GM23338 (cell line): ENCODE data around the gene PANK1. TPM values are rescaled to one million over a fixed set of nuclear protein-coding genes. Genes with fewer than 3 reads are reported as not detected.

Experiments
- ATAC-seq: fragments of 200-7000 bp; cut with Tn5 transposase; 3 replicates; pipeline ENCODE4 v1.9.1; 2020
- DNase-seq: peaks from one replicate; pipeline ENCODE4 v3.0.0-alpha.2; 2015; ENCODE audit warnings: low spot score
- H2AFZ ChIP-seq: fragments of 200-600 bp; sonication (generic); 2 replicates; pipeline ENCODE4 v1.8.0; 2016; ENCODE audit warnings: antibody characterized with exemption, mild to moderate bottlenecking, moderate library complexity
- H3F3A ChIP-seq: fragments of 200-600 bp; sonication (generic); replicated peaks from 2 replicates; pipeline ENCODE4 v1.8.0; 2017; ENCODE audit warnings: antibody characterized with exemption, mixed run types, low read depth
- H3K27ac ChIP-seq: fragments of 200-600 bp; sonication (generic); 2 replicates; pipeline ENCODE4 v1.6.1; 2016; ENCODE audit warnings: low read depth
- H3K27me3 ChIP-seq: fragments of 200-600 bp; sonication (generic); 2 replicates; pipeline ENCODE4 v1.8.0; 2016; ENCODE audit warnings: mild to moderate bottlenecking, mixed run types, moderate library complexity; ENCODE audit not compliant: insufficient read depth
- H3K36me3 ChIP-seq: fragments of 200-600 bp; sonication (generic); 2 replicates; pipeline ENCODE4 v1.8.0; 2016; ENCODE audit warnings: mild to moderate bottlenecking; ENCODE audit not compliant: insufficient read depth
- H3K4me1 ChIP-seq: fragments of 200-600 bp; sonication (generic); 2 replicates; pipeline ENCODE4 v1.8.0; 2016; ENCODE audit warnings: mild to moderate bottlenecking, moderate library complexity; ENCODE audit not compliant: insufficient read depth
- H3K4me2 ChIP-seq: fragments of 200-600 bp; sonication (generic); 2 replicates; pipeline ENCODE4 v1.7.1; 2017; ENCODE audit warnings: mixed run types
- H3K4me3 ChIP-seq: fragments of 200-600 bp; sonication (generic); 2 replicates; pipeline ENCODE4 v1.6.1; 2016; ENCODE audit warnings: mixed run types
- H3K79me2 ChIP-seq: fragments of 200-600 bp; sonication (generic); replicated peaks from 2 replicates; pipeline ENCODE4 v1.8.0; 2017; ENCODE audit warnings: mild to moderate bottlenecking; ENCODE audit not compliant: insufficient read depth
- H3K9me2 ChIP-seq: fragments of 200-600 bp; sonication (generic); 2 replicates; pipeline ENCODE4 v1.8.0; 2017; ENCODE audit not compliant: insufficient read depth
- H4K20me1 ChIP-seq: fragments of 200-600 bp; sonication (generic); replicated peaks from 2 replicates; pipeline ENCODE4 v1.8.0; 2017; ENCODE audit warnings: mild to moderate bottlenecking; ENCODE audit not compliant: insufficient read depth
- H3K27ac Mint-ChIP-seq: 2 replicates; pipeline ENCODE4 v1.8.0; 2020; ENCODE audit warnings: inconsistent platforms, mild to moderate bottlenecking, moderate library complexity, mixed read lengths
- H3K27me3 Mint-ChIP-seq: 3 replicates; pipeline ENCODE4 v1.8.0; 2022; ENCODE audit warnings: low read depth, mild to moderate bottlenecking, moderate library complexity, mixed read lengths, inconsistent platforms; ENCODE audit not compliant: insufficient read depth, poor library complexity
- H3K36me3 Mint-ChIP-seq: 3 replicates; pipeline ENCODE4 v1.8.0; 2021; ENCODE audit warnings: low read depth, mild to moderate bottlenecking, inconsistent platforms, moderate library complexity, mixed read lengths
- H3K4me1 Mint-ChIP-seq: 3 replicates; pipeline ENCODE4 v1.8.0; 2020; ENCODE audit warnings: mild to moderate bottlenecking, inconsistent platforms, mixed read lengths
- H3K4me3 Mint-ChIP-seq: 3 replicates; pipeline ENCODE4 v1.8.0; 2021; ENCODE audit warnings: moderate library complexity, mild to moderate bottlenecking, inconsistent platforms, mixed read lengths
- H3K9me3 Mint-ChIP-seq: 3 replicates; pipeline ENCODE4 v1.8.0; 2020; ENCODE audit warnings: moderate library complexity, mild to moderate bottlenecking, inconsistent platforms, mixed read lengths
- CREB1 ChIP-seq: fragments of 250-450 bp; sonication (Bioruptor Pico); IDR thresholded peaks from 2 replicates; pipeline ENCODE4 v1.5.0; 2020; ENCODE audit warnings: low read depth, mild to moderate bottlenecking, moderate library complexity
- EZH2 ChIP-seq: fragments of 200-600 bp; sonication (generic); IDR thresholded peaks from one replicate; pipeline ENCODE4 v1.8.0; 2017; ENCODE audit warnings: antibody characterized with exemption, mild to moderate bottlenecking, low read depth; ENCODE audit not compliant: unreplicated experiment
- EZH2phosphoT487 ChIP-seq: fragments of 200-600 bp; sonication (generic); IDR thresholded peaks from one replicate; pipeline ENCODE4 v1.8.1; 2018; ENCODE audit warnings: antibody characterized with exemption; ENCODE audit not compliant: unreplicated experiment
- JUNB ChIP-seq: IDR thresholded peaks from one replicate; pipeline ENCODE4 v1.6.1; 2016; ENCODE audit warnings: antibody characterized with exemption; ENCODE audit not compliant: unreplicated experiment
- NANOG ChIP-seq: IDR thresholded peaks from 2 replicates; pipeline ENCODE4 v1.6.1; 2016; ENCODE audit warnings: antibody characterized with exemption, borderline replicate concordance
- POLR2AphosphoS5 ChIP-seq: IDR thresholded peaks from 2 replicates; pipeline ENCODE4 v1.6.1; 2016; ENCODE audit warnings: antibody characterized with exemption, low read depth
- STAT1 ChIP-seq: IDR thresholded peaks from one replicate; pipeline ENCODE4 v1.6.1; 2016; ENCODE audit warnings: antibody characterized with exemption; ENCODE audit not compliant: unreplicated experiment
- ZNF114 ChIP-seq: fragments of 250-450 bp; sonication (Bioruptor Pico); IDR thresholded peaks from 2 replicates; pipeline ENCODE4 v1.5.0; 2020; ENCODE audit warnings: mild to moderate bottlenecking, moderate library complexity
- ZNF331 ChIP-seq: fragments of 250-450 bp; sonication (Bioruptor Pico); IDR thresholded peaks from 2 replicates; pipeline ENCODE4 v1.5.0; 2020; ENCODE audit warnings: low read depth, mild to moderate bottlenecking, moderate library complexity
- polyA plus RNA-seq: library from polyadenylated mRNA; unstranded; fragments of >200 nt; fragmentation: Nextera tagmentation; extraction: Ambion mirVana; gene quantifications from 2 replicates; pipeline ENCODE4 v1.2.1, GENCODE V29; 2016
- total RNA-seq: library from RNA; depleted of rRNA; stranded (reverse); fragments of >200 nt; shearing (Covaris generic); gene quantifications from 2 replicates; pipeline ENCODE4 v1.2.3, GENCODE V29; 2014
- TF ChIP-seq, protein P1 (sequence below): IDR thresholded peaks from 2 replicates; pipeline ENCODE4 v1.6.1; 2016; ENCODE audit warnings: antibody characterized with exemption
- TF ChIP-seq, protein P2 (sequence below): fragments of 250-450 bp; sonication (Bioruptor Pico); IDR thresholded peaks from 2 replicates; pipeline ENCODE4 v1.5.0; 2020; ENCODE audit warnings: mild to moderate bottlenecking, moderate library complexity
- TF ChIP-seq, protein P3 (sequence below), 2 experiments: fragments of 200-600 bp in 1 of 2; sonication (generic) in 1 of 2; conservative IDR thresholded peaks; 2 replicates each; pipeline versions ENCODE4 v1.5.1 to v1.6.1; 2016 to 2017; ENCODE audit warnings: antibody characterized with exemption in 2 of 2, low read depth in 2 of 2, mild to moderate bottlenecking in 2 of 2, moderate library complexity in 1 of 2
- TF ChIP-seq, protein P4 (sequence below): IDR thresholded peaks from one replicate; pipeline ENCODE4 v1.6.1; 2018; ENCODE audit warnings: antibody characterized with exemption; ENCODE audit not compliant: unreplicated experiment

Gene PANK1
- total and polyA plus RNA-seq, 2 experiments from 2014 or later = 15.2 to 44.7 TPM

GRCh38 chr10:89615112-89615511 is 29.9 kb downstream of the PANK1 start:
- peaks cover 44% of the 10 kb centered on the region for H3K36me3 Mint-ChIP-seq
- Histone ChIP-seq H3K4me2 (no peak overlapping the region), H3K79me2 (peaks cover 84% of the 10 kb centered on the region), H3K9me2 (no peaks in the 10 kb centered on the region), H3F3A (no peaks in the 10 kb centered on the region), H2AFZ (no peak overlapping the region), H3K4me1 (peaks cover 20% of the 10 kb centered on the region), H3K27ac (no peak overlapping the region), H3K36me3 (peaks cover 14% of the 10 kb centered on the region), H3K27me3 (no peaks in the 10 kb centered on the region), H4K20me1 (peaks cover 10% of the 10 kb centered on the region; the same call in 1 of the 2 replicates), H3K4me3 (no peak overlapping the region)
- DNase-seq (no peak), ATAC-seq (no peak)
- H3K4me3 Mint-ChIP-seq = no peak overlapping the region
- TF ChIP-seq, protein P1, sequence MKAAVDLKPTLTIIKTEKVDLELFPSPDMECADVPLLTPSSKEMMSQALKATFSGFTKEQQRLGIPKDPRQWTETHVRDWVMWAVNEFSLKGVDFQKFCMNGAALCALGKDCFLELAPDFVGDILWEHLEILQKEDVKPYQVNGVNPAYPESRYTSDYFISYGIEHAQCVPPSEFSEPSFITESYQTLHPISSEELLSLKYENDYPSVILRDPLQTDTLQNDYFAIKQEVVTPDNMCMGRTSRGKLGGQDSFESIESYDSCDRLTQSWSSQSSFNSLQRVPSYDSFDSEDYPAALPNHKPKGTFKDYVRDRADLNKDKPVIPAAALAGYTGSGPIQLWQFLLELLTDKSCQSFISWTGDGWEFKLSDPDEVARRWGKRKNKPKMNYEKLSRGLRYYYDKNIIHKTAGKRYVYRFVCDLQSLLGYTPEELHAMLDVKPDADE = no peak
- TF ChIP-seq CREB1 (CRISPR knock-in tag) = no peak
- TF ChIP-seq ZNF114 (CRISPR knock-in tag) = no peak
- no peak for TF ChIP-seq POLR2AphosphoS5
- TF ChIP-seq, protein P2, sequence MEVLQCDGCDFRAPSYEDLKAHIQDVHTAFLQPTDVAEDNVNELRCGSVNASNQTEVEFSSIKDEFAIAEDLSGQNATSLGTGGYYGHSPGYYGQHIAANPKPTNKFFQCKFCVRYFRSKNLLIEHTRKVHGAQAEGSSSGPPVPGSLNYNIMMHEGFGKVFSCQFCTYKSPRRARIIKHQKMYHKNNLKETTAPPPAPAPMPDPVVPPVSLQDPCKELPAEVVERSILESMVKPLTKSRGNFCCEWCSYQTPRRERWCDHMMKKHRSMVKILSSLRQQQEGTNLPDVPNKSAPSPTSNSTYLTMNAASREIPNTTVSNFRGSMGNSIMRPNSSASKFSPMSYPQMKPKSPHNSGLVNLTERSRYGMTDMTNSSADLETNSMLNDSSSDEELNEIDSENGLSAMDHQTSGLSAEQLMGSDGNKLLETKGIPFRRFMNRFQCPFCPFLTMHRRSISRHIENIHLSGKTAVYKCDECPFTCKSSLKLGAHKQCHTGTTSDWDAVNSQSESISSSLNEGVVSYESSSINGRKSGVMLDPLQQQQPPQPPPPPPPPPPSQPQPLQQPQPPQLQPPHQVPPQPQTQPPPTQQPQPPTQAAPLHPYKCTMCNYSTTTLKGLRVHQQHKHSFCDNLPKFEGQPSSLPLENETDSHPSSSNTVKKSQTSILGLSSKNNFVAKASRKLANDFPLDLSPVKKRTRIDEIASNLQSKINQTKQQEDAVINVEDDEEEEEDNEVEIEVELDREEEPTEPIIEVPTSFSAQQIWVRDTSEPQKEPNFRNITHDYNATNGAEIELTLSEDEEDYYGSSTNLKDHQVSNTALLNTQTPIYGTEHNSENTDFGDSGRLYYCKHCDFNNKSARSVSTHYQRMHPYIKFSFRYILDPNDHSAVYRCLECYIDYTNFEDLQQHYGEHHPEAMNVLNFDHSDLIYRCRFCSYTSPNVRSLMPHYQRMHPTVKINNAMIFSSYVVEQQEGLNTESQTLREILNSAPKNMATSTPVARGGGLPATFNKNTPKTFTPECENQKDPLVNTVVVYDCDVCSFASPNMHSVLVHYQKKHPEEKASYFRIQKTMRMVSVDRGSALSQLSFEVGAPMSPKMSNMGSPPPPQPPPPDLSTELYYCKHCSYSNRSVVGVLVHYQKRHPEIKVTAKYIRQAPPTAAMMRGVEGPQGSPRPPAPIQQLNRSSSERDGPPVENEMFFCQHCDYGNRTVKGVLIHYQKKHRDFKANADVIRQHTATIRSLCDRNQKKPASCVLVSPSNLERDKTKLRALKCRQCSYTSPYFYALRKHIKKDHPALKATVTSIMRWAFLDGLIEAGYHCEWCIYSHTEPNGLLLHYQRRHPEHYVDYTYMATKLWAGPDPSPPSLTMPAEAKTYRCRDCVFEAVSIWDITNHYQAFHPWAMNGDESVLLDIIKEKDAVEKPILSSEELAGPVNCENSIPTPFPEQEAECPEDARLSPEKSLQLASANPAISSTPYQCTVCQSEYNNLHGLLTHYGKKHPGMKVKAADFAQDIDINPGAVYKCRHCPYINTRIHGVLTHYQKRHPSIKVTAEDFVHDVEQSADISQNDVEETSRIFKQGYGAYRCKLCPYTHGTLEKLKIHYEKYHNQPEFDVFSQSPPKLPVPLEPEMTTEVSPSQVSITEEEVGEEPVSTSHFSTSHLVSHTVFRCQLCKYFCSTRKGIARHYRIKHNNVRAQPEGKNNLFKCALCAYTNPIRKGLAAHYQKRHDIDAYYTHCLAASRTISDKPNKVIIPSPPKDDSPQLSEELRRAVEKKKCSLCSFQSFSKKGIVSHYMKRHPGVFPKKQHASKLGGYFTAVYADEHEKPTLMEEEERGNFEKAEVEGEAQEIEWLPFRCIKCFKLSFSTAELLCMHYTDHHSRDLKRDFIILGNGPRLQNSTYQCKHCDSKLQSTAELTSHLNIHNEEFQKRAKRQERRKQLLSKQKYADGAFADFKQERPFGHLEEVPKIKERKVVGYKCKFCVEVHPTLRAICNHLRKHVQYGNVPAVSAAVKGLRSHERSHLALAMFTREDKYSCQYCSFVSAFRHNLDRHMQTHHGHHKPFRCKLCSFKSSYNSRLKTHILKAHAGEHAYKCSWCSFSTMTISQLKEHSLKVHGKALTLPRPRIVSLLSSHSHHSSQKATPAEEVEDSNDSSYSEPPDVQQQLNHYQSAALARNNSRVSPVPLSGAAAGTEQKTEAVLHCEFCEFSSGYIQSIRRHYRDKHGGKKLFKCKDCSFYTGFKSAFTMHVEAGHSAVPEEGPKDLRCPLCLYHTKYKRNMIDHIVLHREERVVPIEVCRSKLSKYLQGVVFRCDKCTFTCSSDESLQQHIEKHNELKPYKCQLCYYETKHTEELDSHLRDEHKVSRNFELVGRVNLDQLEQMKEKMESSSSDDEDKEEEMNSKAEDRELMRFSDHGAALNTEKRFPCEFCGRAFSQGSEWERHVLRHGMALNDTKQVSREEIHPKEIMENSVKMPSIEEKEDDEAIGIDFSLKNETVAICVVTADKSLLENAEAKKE = no peak
- TF ChIP-seq, protein P3, sequence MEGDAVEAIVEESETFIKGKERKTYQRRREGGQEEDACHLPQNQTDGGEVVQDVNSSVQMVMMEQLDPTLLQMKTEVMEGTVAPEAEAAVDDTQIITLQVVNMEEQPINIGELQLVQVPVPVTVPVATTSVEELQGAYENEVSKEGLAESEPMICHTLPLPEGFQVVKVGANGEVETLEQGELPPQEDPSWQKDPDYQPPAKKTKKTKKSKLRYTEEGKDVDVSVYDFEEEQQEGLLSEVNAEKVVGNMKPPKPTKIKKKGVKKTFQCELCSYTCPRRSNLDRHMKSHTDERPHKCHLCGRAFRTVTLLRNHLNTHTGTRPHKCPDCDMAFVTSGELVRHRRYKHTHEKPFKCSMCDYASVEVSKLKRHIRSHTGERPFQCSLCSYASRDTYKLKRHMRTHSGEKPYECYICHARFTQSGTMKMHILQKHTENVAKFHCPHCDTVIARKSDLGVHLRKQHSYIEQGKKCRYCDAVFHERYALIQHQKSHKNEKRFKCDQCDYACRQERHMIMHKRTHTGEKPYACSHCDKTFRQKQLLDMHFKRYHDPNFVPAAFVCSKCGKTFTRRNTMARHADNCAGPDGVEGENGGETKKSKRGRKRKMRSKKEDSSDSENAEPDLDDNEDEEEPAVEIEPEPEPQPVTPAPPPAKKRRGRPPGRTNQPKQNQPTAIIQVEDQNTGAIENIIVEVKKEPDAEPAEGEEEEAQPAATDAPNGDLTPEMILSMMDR (conservative IDR thresholded peaks at IDR 0.05; ENCODE audit: low read depth in 2 of 2) = no peak
- TF ChIP-seq, protein P4, sequence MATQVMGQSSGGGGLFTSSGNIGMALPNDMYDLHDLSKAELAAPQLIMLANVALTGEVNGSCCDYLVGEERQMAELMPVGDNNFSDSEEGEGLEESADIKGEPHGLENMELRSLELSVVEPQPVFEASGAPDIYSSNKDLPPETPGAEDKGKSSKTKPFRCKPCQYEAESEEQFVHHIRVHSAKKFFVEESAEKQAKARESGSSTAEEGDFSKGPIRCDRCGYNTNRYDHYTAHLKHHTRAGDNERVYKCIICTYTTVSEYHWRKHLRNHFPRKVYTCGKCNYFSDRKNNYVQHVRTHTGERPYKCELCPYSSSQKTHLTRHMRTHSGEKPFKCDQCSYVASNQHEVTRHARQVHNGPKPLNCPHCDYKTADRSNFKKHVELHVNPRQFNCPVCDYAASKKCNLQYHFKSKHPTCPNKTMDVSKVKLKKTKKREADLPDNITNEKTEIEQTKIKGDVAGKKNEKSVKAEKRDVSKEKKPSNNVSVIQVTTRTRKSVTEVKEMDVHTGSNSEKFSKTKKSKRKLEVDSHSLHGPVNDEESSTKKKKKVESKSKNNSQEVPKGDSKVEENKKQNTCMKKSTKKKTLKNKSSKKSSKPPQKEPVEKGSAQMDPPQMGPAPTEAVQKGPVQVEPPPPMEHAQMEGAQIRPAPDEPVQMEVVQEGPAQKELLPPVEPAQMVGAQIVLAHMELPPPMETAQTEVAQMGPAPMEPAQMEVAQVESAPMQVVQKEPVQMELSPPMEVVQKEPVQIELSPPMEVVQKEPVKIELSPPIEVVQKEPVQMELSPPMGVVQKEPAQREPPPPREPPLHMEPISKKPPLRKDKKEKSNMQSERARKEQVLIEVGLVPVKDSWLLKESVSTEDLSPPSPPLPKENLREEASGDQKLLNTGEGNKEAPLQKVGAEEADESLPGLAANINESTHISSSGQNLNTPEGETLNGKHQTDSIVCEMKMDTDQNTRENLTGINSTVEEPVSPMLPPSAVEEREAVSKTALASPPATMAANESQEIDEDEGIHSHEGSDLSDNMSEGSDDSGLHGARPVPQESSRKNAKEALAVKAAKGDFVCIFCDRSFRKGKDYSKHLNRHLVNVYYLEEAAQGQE = no peak
- TF ChIP-seq EZH2phosphoT487 = no peak
- no peak for TF ChIP-seq ZNF331 (CRISPR knock-in tag)
- TF ChIP-seq JUNB = no peak
- no peak for TF ChIP-seq STAT1
- no peak for TF ChIP-seq NANOG
- TF ChIP-seq EZH2 = no peak
- H3K27ac Mint-ChIP-seq = no peak overlapping the region
- peaks cover 2% of the 10 kb centered on the region for H3K27me3 Mint-ChIP-seq
- H3K4me1 Mint-ChIP-seq = peaks cover 39% of the 10 kb centered on the region; the same call in 2 of the 3 replicates
- H3K9me3 Mint-ChIP-seq = peaks cover 22% of the 10 kb centered on the region
